Mucosa of descending colon (tissue), 3 donors: ENCODE results near the gene POU3F3. TPM values are rescaled to one million over a fixed set of nuclear protein-coding genes. Genes with fewer than 3 reads are reported as not detected.

ENCODE experiments used
- ATAC-seq: fragments of 200-7000 bp; cut with Tn5 transposase; one replicate; pipeline ENCODE4 v1.9.1; 2020; ENCODE audit warnings: mild to moderate bottlenecking, moderate library complexity
- DNase-seq, 3 donors: peaks; one replicate each; pipeline ENCODE4 v3.0.0-alpha.2; 2020
- H3K36me3 ChIP-seq: fragments of 200-600 bp; one replicate; pipeline ENCODE4 v1.8.0; 2021; ENCODE audit warnings: low read depth, mild to moderate bottlenecking
- H3K4me1 ChIP-seq: fragments of 200-600 bp; one replicate; pipeline ENCODE4 v1.8.0; 2021; ENCODE audit warnings: low read depth, mild to moderate bottlenecking
- H3K4me3 ChIP-seq: fragments of 200-600 bp; one replicate; pipeline ENCODE4 v1.8.0; 2021; ENCODE audit warnings: mild to moderate bottlenecking
- H3K9me3 ChIP-seq: fragments of 200-600 bp; one replicate; pipeline ENCODE4 v1.8.0; 2021; ENCODE audit warnings: mild to moderate bottlenecking
- CTCF ChIP-seq: fragments of 200-600 bp; IDR thresholded peaks from one replicate; pipeline ENCODE4 v1.8.0; 2022; ENCODE audit warnings: antibody characterized with exemption, mild to moderate bottlenecking
- intact Hi-C, 2 donors: fragments of 100-400 bp; cut with DNase I in 1 of 2; cut with micrococcal nuclease in 1 of 2; formaldehyde crosslinking; loops; one replicate each; pipeline versions ENCODE4 v1.11.0 to v1.11.1; 2022; cut with DNase I, micrococcal nuclease
- total RNA-seq, 3 donors: library from RNA; stranded (reverse); fragmentation: NEBNext Ultra II Directional in 2 of 3; extraction: Animal tissue kit (Norgen Biotek cat#: 25700) in 2 of 3; gene quantifications; one replicate each; pipeline versions ENCODE4 v1.2.1 to v1.2.4, GENCODE V29; 2021 to 2023
- donor health status: DM: no; HTN: no; CAD: no; lungs with moderate emphysema.
- donor health status: DM: no; HTN: no; CAD: no.
- donor health status: DM: no; HTN: yes; CAD: no.

The POU3F3 gene
- total RNA-seq, 3 donors from 2014 or later: 0.12 to 1.4 (median 0.14) TPM

- TF ChIP-seq CTCF: no peak
- intact Hi-C loops: no loop called here
- no peaks in the 10 kb centered on the region for H3K36me3 ChIP-seq
Observed at GRCh38 chr2:104900608-104901007, 46.7 kb downstream of the POU3F3 start.

GRCh38 chr2:104901037-104901881, 47.3 kb downstream of the POU3F3 start:
- no peak for ATAC-seq
- H3K4me1 ChIP-seq: no peaks in the 10 kb centered on the region
- H3K36me3 ChIP-seq: no peaks in the 10 kb centered on the region
- no peak for TF ChIP-seq CTCF
- H3K4me3 ChIP-seq: no peak overlapping the region
- intact Hi-C loops: no loop called here
- H3K9me3 ChIP-seq: no peaks in the 10 kb centered on the region
- DNase-seq: no peak

More at GRCh38 chr2:104900608-104901007, 46.7 kb downstream of the POU3F3 start:
- peak in 1 of 3 donors; percentile 21 for DNase-seq
- Histone ChIP-seq H3K4me3 (no peak overlapping the region), H3K4me1 (no peaks in the 10 kb centered on the region), H3K9me3 (no peaks in the 10 kb centered on the region)
- ATAC-seq: peak; percentile 56

GRCh38 chr2:104902317-104902716, 48.4 kb downstream of the POU3F3 start:
- ATAC-seq (peak; percentile 24), DNase-seq (no peak)
- no peaks in the 10 kb centered on the region for H3K36me3 ChIP-seq
- no peaks in the 10 kb centered on the region for H3K9me3 ChIP-seq
- TF ChIP-seq CTCF: no peak
- H3K4me3 ChIP-seq: no peak overlapping the region
- intact Hi-C loops: no loop called here
- H3K4me1 ChIP-seq: no peaks in the 10 kb centered on the region

Other genes with a start within 250 kb of the POU3F3 start
- gene MRPS9, start 184.0 kb downstream of the POU3F3 start, total RNA-seq: 10 to 100 TPM; 20.5 to 29.6 (median 22.6) TPM